ENCODE data around the gene IRF8. TPM values are rescaled to one million over a fixed set of nuclear protein-coding genes. Genes with fewer than 3 reads are reported as not detected.

IRF8 gene
- total RNA-seq, 1 donor from 2014 or later = 1.5 TPM

- Mint-ChIP-seq H3K27me3 (ENCODE audit: unreplicated experiment) (peaks cover 3% of the 10 kb centered on the region), H3K9me3 (ENCODE audit: unreplicated experiment) (no peaks in the 10 kb centered on the region), H3K4me3 (ENCODE audit: unreplicated experiment) (no peak overlapping the region), H3K27ac (ENCODE audit: unreplicated experiment) (no peak overlapping the region), H3K4me1 (ENCODE audit: unreplicated experiment) (peaks cover 4% of the 10 kb centered on the region), H3K36me3 (ENCODE audit: low read depth, unreplicated experiment) (no peaks in the 10 kb centered on the region)
- TF ChIP-seq, protein P1, sequence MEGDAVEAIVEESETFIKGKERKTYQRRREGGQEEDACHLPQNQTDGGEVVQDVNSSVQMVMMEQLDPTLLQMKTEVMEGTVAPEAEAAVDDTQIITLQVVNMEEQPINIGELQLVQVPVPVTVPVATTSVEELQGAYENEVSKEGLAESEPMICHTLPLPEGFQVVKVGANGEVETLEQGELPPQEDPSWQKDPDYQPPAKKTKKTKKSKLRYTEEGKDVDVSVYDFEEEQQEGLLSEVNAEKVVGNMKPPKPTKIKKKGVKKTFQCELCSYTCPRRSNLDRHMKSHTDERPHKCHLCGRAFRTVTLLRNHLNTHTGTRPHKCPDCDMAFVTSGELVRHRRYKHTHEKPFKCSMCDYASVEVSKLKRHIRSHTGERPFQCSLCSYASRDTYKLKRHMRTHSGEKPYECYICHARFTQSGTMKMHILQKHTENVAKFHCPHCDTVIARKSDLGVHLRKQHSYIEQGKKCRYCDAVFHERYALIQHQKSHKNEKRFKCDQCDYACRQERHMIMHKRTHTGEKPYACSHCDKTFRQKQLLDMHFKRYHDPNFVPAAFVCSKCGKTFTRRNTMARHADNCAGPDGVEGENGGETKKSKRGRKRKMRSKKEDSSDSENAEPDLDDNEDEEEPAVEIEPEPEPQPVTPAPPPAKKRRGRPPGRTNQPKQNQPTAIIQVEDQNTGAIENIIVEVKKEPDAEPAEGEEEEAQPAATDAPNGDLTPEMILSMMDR (IDR thresholded peaks at IDR 0.05; ENCODE audit: unreplicated experiment) = no peak
- no peak for DNase-seq (ENCODE audit: low spot score)
These were observed 10.3 kb upstream of the IRF8 start for GRCh38 chr16:85888405-85889331.

- Mint-ChIP-seq H3K4me1 (ENCODE audit: unreplicated experiment) (peaks cover 4% of the 10 kb centered on the region), H3K36me3 (ENCODE audit: low read depth, unreplicated experiment) (no peaks in the 10 kb centered on the region), H3K27me3 (ENCODE audit: unreplicated experiment) (peaks cover 12% of the 10 kb centered on the region), H3K27ac (ENCODE audit: unreplicated experiment) (no peak overlapping the region), H3K4me3 (ENCODE audit: unreplicated experiment) (no peak overlapping the region), H3K9me3 (ENCODE audit: unreplicated experiment) (no peaks in the 10 kb centered on the region)
- no peak for DNase-seq (ENCODE audit: low spot score)
- TF ChIP-seq, protein P1 (IDR thresholded peaks at IDR 0.05; ENCODE audit: unreplicated experiment) = no peak
These were observed 7.8 kb upstream of the IRF8 start for GRCh38 chr16:85891033-85891775.

GRCh38 chr16:85891776-85892166 is 7.2 kb upstream of the IRF8 start:
- DNase-seq (ENCODE audit: low spot score) = no peak

DNA sequence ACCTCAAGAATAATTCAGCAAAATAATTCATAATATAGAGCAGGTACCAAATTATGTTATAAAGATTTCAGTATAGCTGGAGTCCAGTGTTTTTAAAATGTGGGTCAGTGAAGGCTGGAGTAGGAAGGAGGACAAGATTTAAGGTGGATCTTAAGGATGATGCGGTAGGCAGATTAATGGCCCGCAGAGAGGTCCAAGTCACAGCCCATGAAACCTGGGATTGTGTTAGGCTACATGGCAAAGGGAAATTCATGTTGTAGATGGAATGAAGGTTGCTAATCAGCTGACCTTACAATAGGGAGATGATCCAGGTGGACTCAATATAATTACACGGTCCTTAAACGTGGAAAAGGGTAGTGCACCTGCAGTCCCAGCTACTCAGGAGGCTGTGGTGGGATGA is 6.2 kb upstream of the IRF8 start:
- Mint-ChIP-seq H3K4me1 (ENCODE audit: unreplicated experiment) (peaks cover 4% of the 10 kb centered on the region), H3K9me3 (ENCODE audit: unreplicated experiment) (no peaks in the 10 kb centered on the region), H3K4me3 (ENCODE audit: unreplicated experiment) (no peak overlapping the region), H3K27ac (ENCODE audit: unreplicated experiment) (no peak overlapping the region), H3K36me3 (ENCODE audit: low read depth, unreplicated experiment) (no peaks in the 10 kb centered on the region), H3K27me3 (ENCODE audit: unreplicated experiment) (peaks cover 12% of the 10 kb centered on the region)
- TF ChIP-seq, protein P1 (IDR thresholded peaks at IDR 0.05; ENCODE audit: unreplicated experiment) = no peak
- DNase-seq (ENCODE audit: low spot score) = no peak

More at GRCh38 chr16:85891776-85892166, 7.2 kb upstream of the IRF8 start:
- no peaks in the 10 kb centered on the region for H3K36me3 Mint-ChIP-seq (ENCODE audit: low read depth, unreplicated experiment)
- H3K4me1 Mint-ChIP-seq (ENCODE audit: unreplicated experiment) = peaks cover 4% of the 10 kb centered on the region
- TF ChIP-seq, protein P1 (IDR thresholded peaks at IDR 0.05; ENCODE audit: unreplicated experiment) = no peak
- no peak overlapping the region for H3K4me3 Mint-ChIP-seq (ENCODE audit: unreplicated experiment)
- peaks cover 12% of the 10 kb centered on the region for H3K27me3 Mint-ChIP-seq (ENCODE audit: unreplicated experiment)
- no peaks in the 10 kb centered on the region for H3K9me3 Mint-ChIP-seq (ENCODE audit: unreplicated experiment)
- no peak overlapping the region for H3K27ac Mint-ChIP-seq (ENCODE audit: unreplicated experiment)
